Prostate gland (tissue), 2 donors: ENCODE results near the gene IGFLR1. TPM values are rescaled to one million over a fixed set of nuclear protein-coding genes. Genes with fewer than 3 reads are reported as not detected.

Experiments used
- DNase-seq: peaks from one replicate; pipeline ENCODE4 v3.0.0-alpha.2; 2019; ENCODE audit warnings: low spot score
- H3K27ac ChIP-seq, 2 donors: fragments of 200-600 bp; sonication (generic); 2 replicates each; pipeline ENCODE4 v1.5.1; 2017 to 2019
- H3K27me3 ChIP-seq: fragments of 200-600 bp; sonication (generic); replicated peaks from 2 replicates; pipeline ENCODE4 v1.5.1; 2019; ENCODE audit not compliant: insufficient read depth
- H3K36me3 ChIP-seq, 2 donors: fragments of 200-600 bp; sonication (generic); 1 replicate in 1 of 2; 2 replicates in 1 of 2; pipeline versions ENCODE4 v1.5.1 to v1.8.1; 2017 to 2019
- H3K4me1 ChIP-seq: fragments of 200-600 bp; sonication (generic); replicated peaks from 2 replicates; pipeline ENCODE4 v1.5.1; 2019
- H3K4me3 ChIP-seq, 2 donors: fragments of 200-600 bp; sonication (generic); 2 replicates each; pipeline ENCODE4 v1.5.1; 2017 to 2019
- H3K9me3 ChIP-seq: fragments of 200-600 bp; sonication (generic); 2 replicates; pipeline ENCODE4 v1.5.1; 2017
- POLR2A ChIP-seq: fragments of 450-650 bp; IDR thresholded peaks from one replicate; pipeline ENCODE4 v1.6.1; 2016; ENCODE audit warnings: antibody characterized with exemption, mild to moderate bottlenecking
- POLR2AphosphoS5 ChIP-seq: sonication (generic); formaldehyde crosslinking; IDR thresholded peaks from one replicate; pipeline ENCODE4 v1.6.1; 2017; ENCODE audit warnings: antibody characterized with exemption
- WGBS: methylation state at CpG from one replicate; pipeline ENCODE4 v1.1.5; 2018; 5-methylcytosine and 5-hydroxymethylcytosine counted together
- intact Hi-C: fragments of 100-400 bp; cut with DNase I; formaldehyde crosslinking; loops from one replicate; pipeline ENCODE4 v1.14.2; 2022
- total RNA-seq, 2 donors: library from RNA; depleted of rRNA; stranded (reverse); fragments of >200 nt; gene quantifications; one replicate each; pipeline ENCODE4 v1.1.0, GENCODE V29; 2016
- TF ChIP-seq, protein P1 (sequence below), 4 experiments: fragments of 200-600 bp in 2 of 4; fragments of 450-650 bp in 2 of 4; sonication (generic) in 2 of 4; IDR thresholded peaks; 1 replicate in 3 of 4; 2 replicates in 1 of 4; pipeline ENCODE4 v1.5.1; 2016 to 2019; ENCODE audit warnings: antibody characterized with exemption in 4 of 4, mild to moderate bottlenecking in 2 of 4, moderate library complexity in 2 of 4

Gene IGFLR1
- total RNA-seq, 2 donors from 2014 or later, result 9.4 to 16.1 TPM

GRCh38 chr19:35777086-35777841 lies 35.0 kb upstream of the IGFLR1 start:
- Histone ChIP-seq H3K9me3 (no peaks in the 10 kb centered on the region), H3K4me1 (no peaks in the 10 kb centered on the region), H3K4me3 (no peak overlapping the region), H3K27ac (no peak overlapping the region), H3K27me3 (no peaks in the 10 kb centered on the region), H3K36me3 (no peaks in the 10 kb centered on the region)
- intact Hi-C loops, result no loop called here
- 39% methylated on average over 19 of the region's 19 CpGs for WGBS
- DNase-seq, result no peak
- TF ChIP-seq, protein P1, sequence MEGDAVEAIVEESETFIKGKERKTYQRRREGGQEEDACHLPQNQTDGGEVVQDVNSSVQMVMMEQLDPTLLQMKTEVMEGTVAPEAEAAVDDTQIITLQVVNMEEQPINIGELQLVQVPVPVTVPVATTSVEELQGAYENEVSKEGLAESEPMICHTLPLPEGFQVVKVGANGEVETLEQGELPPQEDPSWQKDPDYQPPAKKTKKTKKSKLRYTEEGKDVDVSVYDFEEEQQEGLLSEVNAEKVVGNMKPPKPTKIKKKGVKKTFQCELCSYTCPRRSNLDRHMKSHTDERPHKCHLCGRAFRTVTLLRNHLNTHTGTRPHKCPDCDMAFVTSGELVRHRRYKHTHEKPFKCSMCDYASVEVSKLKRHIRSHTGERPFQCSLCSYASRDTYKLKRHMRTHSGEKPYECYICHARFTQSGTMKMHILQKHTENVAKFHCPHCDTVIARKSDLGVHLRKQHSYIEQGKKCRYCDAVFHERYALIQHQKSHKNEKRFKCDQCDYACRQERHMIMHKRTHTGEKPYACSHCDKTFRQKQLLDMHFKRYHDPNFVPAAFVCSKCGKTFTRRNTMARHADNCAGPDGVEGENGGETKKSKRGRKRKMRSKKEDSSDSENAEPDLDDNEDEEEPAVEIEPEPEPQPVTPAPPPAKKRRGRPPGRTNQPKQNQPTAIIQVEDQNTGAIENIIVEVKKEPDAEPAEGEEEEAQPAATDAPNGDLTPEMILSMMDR (IDR thresholded peaks at IDR 0.05), result no peak
- TF ChIP-seq POLR2AphosphoS5, result no peak
- no peak for TF ChIP-seq POLR2A

DNA sequence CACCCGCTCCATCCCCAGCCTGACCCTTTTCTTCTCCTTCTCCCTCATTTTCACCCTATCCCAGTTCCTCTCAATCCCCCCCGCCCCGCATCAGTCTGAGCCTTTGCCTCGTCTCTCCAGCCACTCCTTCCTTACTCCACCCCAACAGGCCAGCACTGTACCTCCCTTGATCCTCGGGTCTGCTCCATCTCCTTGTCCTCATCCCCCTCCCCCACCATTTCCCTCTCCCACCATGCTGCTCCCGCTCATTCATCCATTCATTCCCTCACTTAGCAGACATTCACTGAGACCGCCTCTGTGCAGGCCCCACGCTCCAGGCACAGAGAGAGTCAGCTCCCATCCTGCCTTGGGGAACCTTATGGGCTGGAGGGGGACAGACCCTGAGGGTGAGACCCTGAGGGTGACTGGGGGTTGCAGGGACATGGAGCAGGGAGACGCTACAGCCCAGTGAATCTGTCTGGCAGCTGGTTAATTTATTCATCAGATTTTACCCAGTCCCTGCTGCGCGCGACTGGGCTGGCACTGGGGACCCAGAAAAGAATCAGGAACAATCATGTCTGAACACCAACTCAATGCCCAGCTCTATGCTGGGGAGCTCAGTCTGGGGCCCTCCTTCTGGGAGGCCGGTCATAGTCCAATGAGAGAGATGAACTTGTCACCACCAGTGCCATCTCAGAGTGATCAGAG lies 34.0 kb upstream of the IGFLR1 start:
- no peak for DNase-seq
- no peaks in the 10 kb centered on the region for H3K36me3 ChIP-seq
- H3K27ac ChIP-seq, result no peak overlapping the region
- intact Hi-C loops, result no loop called here
- 54% methylated on average over 12 of the region's 13 CpGs for WGBS
- no peaks in the 10 kb centered on the region for H3K4me1 ChIP-seq
- H3K9me3 ChIP-seq, result no peaks in the 10 kb centered on the region
- no peak for TF ChIP-seq POLR2A
- TF ChIP-seq, protein P1 (IDR thresholded peaks at IDR 0.05), result no peak
- no peak for TF ChIP-seq POLR2AphosphoS5
- peak overlapping the region; percentile 68 to 84 for H3K4me3 ChIP-seq
- no peaks in the 10 kb centered on the region for H3K27me3 ChIP-seq

GRCh38 chr19:35775298-35776101 lies 33.2 kb upstream of the IGFLR1 start, which contains the start of gene ARHGAP33:
TSS of gene ARHGAP33 (plus strand) at chr19:35775564. CDS start at chr19:35775659, 95 bp downstream.
- Histone ChIP-seq H3K27ac (peak within 1 kb of the TSS in 1 of 2 donors; percentile 39), H3K4me3 (peak within 1 kb of the TSS; percentile 68 to 84), H3K9me3 (no peaks in the 10 kb centered on the region), H3K4me1 (no peaks in the 10 kb centered on the region), H3K27me3 (no peaks in the 10 kb centered on the region), H3K36me3 (no peaks in the 10 kb centered on the region)
- intact Hi-C loops, result no loop called here
- under 1% methylated on average over 53 of the region's 82 CpGs for WGBS
- TF ChIP-seq, protein P1 (IDR thresholded peaks at IDR 0.05), result peak in 2 of 4 experiments; percentile 3 to 19
- TF ChIP-seq POLR2AphosphoS5 (peak; percentile 72), POLR2A (no peak)
- DNase-seq, result peak; percentile 98

- DNase-seq, result no peak
- no peaks in the 10 kb centered on the region for H3K4me1 ChIP-seq
- H3K36me3 ChIP-seq, result no peaks in the 10 kb centered on the region
- H3K4me3 ChIP-seq, result peak overlapping the region; percentile 68 to 84
- intact Hi-C loops, result no loop called here
- TF ChIP-seq POLR2A (no peak), POLR2AphosphoS5 (no peak)
- TF ChIP-seq, protein P1 (IDR thresholded peaks at IDR 0.05), result no peak
- WGBS, result 39% methylated on average over 9 of the region's 9 CpGs
- H3K27me3 ChIP-seq, result no peaks in the 10 kb centered on the region
- no peaks in the 10 kb centered on the region for H3K9me3 ChIP-seq
- H3K27ac ChIP-seq, result no peak overlapping the region
These were observed 32.7 kb upstream of the IGFLR1 start for GRCh38 chr19:35775046-35775297.
